ENCODE data around the gene TAS2R16.

Gene TAS2R16

GRCh38 chr7:122995600-122995999 lies at the start of gene TAS2R16:
TSS of gene TAS2R16 (minus strand) at chr7:122995700. CDS start at chr7:122995634, 66 bp downstream.
- no peak for DNase-seq (ENCODE audit: low read depth)

GRCh38 chr7:123043642-123044041 lies 48.1 kb upstream of the TAS2R16 start:
- no peak for DNase-seq (ENCODE audit: low read depth)

GRCh38 chr7:123041101-123041500 lies 45.6 kb upstream of the TAS2R16 start:
- DNase-seq (ENCODE audit: low read depth), result no peak

GRCh38 chr7:123039269-123039668 lies 43.8 kb upstream of the TAS2R16 start:
- DNase-seq (ENCODE audit: low read depth), result no peak

- no peak for DNase-seq (ENCODE audit: low read depth)
Observed at GRCh38 chr7:123034106-123034505, 38.6 kb upstream of the TAS2R16 start.

GRCh38 chr7:123030631-123031030 lies 35.1 kb upstream of the TAS2R16 start:
- DNase-seq (ENCODE audit: low read depth), result no peak

GRCh38 chr7:123028339-123028738 lies 32.8 kb upstream of the TAS2R16 start:
- no peak for DNase-seq (ENCODE audit: low read depth)

- DNase-seq (ENCODE audit: low read depth), result no peak
Observed at GRCh38 chr7:123026251-123026650, 30.8 kb upstream of the TAS2R16 start.

GRCh38 chr7:123024989-123025758 lies 29.7 kb upstream of the TAS2R16 start:
- no peak for DNase-seq (ENCODE audit: low read depth)

- no peak for DNase-seq (ENCODE audit: low read depth)
Observed at GRCh38 chr7:123023126-123023525, 27.6 kb upstream of the TAS2R16 start.

- DNase-seq (ENCODE audit: low read depth), result no peak
Observed at GRCh38 chr7:123022576-123022975, 27.1 kb upstream of the TAS2R16 start.

- no peak for DNase-seq (ENCODE audit: low read depth)
Observed at GRCh38 chr7:123012435-123012834, 16.9 kb upstream of the TAS2R16 start.

- DNase-seq (ENCODE audit: low read depth), result no peak
Observed at GRCh38 chr7:123011766-123012369, 16.4 kb upstream of the TAS2R16 start.

GRCh38 chr7:123004931-123005330 lies 9.4 kb upstream of the TAS2R16 start:
- no peak for DNase-seq (ENCODE audit: low read depth)

- no peak for DNase-seq (ENCODE audit: low read depth)
Observed at GRCh38 chr7:123003539-123004126, 8.1 kb upstream of the TAS2R16 start.

- no peak for DNase-seq (ENCODE audit: low read depth)
Observed at GRCh38 chr7:122989577-122989976, 5.9 kb downstream of the TAS2R16 start.

- no peak for DNase-seq (ENCODE audit: low read depth)
Observed at GRCh38 chr7:122989041-122989440, 6.5 kb downstream of the TAS2R16 start.

- DNase-seq (ENCODE audit: low read depth), result no peak
Observed at GRCh38 chr7:122988333-122988732, 7.2 kb downstream of the TAS2R16 start.

GRCh38 chr7:122987463-122987862 lies 8.0 kb downstream of the TAS2R16 start:
- DNase-seq (ENCODE audit: low read depth), result no peak

- DNase-seq (ENCODE audit: low read depth), result no peak
Observed at GRCh38 chr7:122984021-122984420, 11.5 kb downstream of the TAS2R16 start.

GRCh38 chr7:122983261-122983660 lies 12.2 kb downstream of the TAS2R16 start:
- DNase-seq (ENCODE audit: low read depth), result no peak

GRCh38 chr7:122975341-122975740 lies 20.2 kb downstream of the TAS2R16 start:
- no peak for DNase-seq (ENCODE audit: low read depth)

GRCh38 chr7:122974229-122974628 lies 21.3 kb downstream of the TAS2R16 start:
- DNase-seq (ENCODE audit: low read depth), result no peak
